ENCODE measurements around the gene H1-8.

H1-8 gene

GRCh38 chr3:129525341-129525968 is 17.5 kb upstream of the H1-8 start:
- no peak for DNase-seq (ENCODE audit: low read depth)
- TF ChIP-seq CTCF (conservative IDR thresholded peaks at IDR 0.05; ENCODE audit: low read depth, low read length) = no peak

GRCh38 chr3:129526121-129526900 is 16.7 kb upstream of the H1-8 start:
- H3K4me3 ChIP-seq (ENCODE audit: low read length) = no peak overlapping the region
- DNase-seq (ENCODE audit: low read depth) = no peak
- no peak for TF ChIP-seq CTCF (conservative IDR thresholded peaks at IDR 0.05; ENCODE audit: low read depth, low read length)

More at GRCh38 chr3:129525341-129525968, 17.5 kb upstream of the H1-8 start:
- H3K4me3 ChIP-seq (ENCODE audit: low read length) = no peak overlapping the region

DNA sequence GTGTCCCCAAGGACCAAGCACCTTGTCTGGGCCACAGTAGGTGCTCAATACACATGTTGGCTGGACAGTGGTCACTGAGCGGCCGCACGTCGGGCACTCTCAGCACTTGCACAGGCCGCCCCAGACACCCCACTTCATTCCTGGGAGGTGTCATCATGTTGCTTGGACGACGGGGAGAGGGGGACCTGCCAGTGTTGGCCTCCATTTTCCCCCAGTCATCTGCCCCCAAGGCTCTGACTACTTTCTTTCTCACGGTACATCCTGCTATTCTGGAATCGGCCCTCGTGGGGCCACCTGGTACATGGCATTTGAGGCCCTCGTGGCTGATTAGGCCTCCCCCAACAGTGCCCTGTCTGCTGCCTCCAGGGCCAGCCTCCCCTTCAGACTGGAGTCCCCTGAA is 15.7 kb upstream of the H1-8 start:
- TF ChIP-seq CTCF (conservative IDR thresholded peaks at IDR 0.05; ENCODE audit: low read depth, low read length) = no peak
- H3K4me3 ChIP-seq (ENCODE audit: low read length) = no peak overlapping the region
- no peak for DNase-seq (ENCODE audit: low read depth)

- no peak for TF ChIP-seq CTCF (conservative IDR thresholded peaks at IDR 0.05; ENCODE audit: low read depth, low read length)
- H3K4me3 ChIP-seq (ENCODE audit: low read length) = no peak within 1 kb of the TSS
- DNase-seq (ENCODE audit: low read depth) = no peak
These were observed 14.3 kb upstream of the H1-8 start, which contains the start of gene RHO for GRCh38 chr3:129528589-129529100. Gene RHO, plus strand, starts transcription at chr3:129528639. Its CDS starts 95 bp downstream, at chr3:129528734.

- no peak for TF ChIP-seq CTCF (conservative IDR thresholded peaks at IDR 0.05; ENCODE audit: low read depth, low read length)
- no peak for DNase-seq (ENCODE audit: low read depth)
- no peak overlapping the region for H3K4me3 ChIP-seq (ENCODE audit: low read length)
These were observed 13.4 kb upstream of the H1-8 start for GRCh38 chr3:129529436-129530210.

GRCh38 chr3:129530251-129530791 is 12.7 kb upstream of the H1-8 start:
- H3K4me3 ChIP-seq (ENCODE audit: low read length) = no peak overlapping the region
- no peak for DNase-seq (ENCODE audit: low read depth)
- TF ChIP-seq CTCF (conservative IDR thresholded peaks at IDR 0.05; ENCODE audit: low read depth, low read length) = no peak
